DND-41 (cell line): Measurements from ENCODE around the gene RRP8.

Experiments used
- ATAC-seq: fragments of 200-7000 bp; cut with Tn5 transposase; 3 replicates; pipeline ENCODE4 v1.9.1; 2021; ENCODE audit warnings: low read depth; ENCODE audit not compliant: insufficient read depth
- DNase-seq: peaks from one replicate; pipeline ENCODE4 v3.0.0-alpha.2; 2020
- H2AFZ ChIP-seq: 2 replicates; pipeline ENCODE4 v1.6.0; 2012; ENCODE audit warnings: low read depth, low read length
- H3K27ac ChIP-seq: 2 replicates; pipeline ENCODE4 v1.5.1; 2012; ENCODE audit warnings: low read length, inconsistent platforms
- H3K27me3 ChIP-seq: fragments of 200-600 bp; sonication (generic); 2 replicates; pipeline ENCODE4 v1.6.0; 2012; ENCODE audit warnings: low read length, mild to moderate bottlenecking, inconsistent platforms; ENCODE audit not compliant: insufficient read depth, poor library complexity
- H3K36me3 ChIP-seq: 2 replicates; pipeline ENCODE4 v1.5.1; 2012; ENCODE audit warnings: low read length, inconsistent platforms; ENCODE audit not compliant: insufficient read depth
- H3K4me1 ChIP-seq: 2 replicates; pipeline ENCODE4 v1.5.1; 2012; ENCODE audit warnings: mild to moderate bottlenecking, low read length; ENCODE audit not compliant: insufficient read depth
- H3K4me2 ChIP-seq: 2 replicates; pipeline ENCODE4 v1.6.0; 2012; ENCODE audit warnings: mild to moderate bottlenecking, moderate library complexity, low read length, inconsistent platforms; ENCODE audit not compliant: insufficient read depth
- H3K4me3 ChIP-seq, 2 experiments: fragments of 200-600 bp in 1 of 2; shearing (Covaris generic) in 1 of 2; 2 replicates each; pipeline ENCODE4 v1.5.1; 2012 to 2016; ENCODE audit warnings: inconsistent platforms in 2 of 2, low read length in 2 of 2, mild to moderate bottlenecking in 2 of 2, low read depth in 1 of 2, moderate library complexity in 1 of 2
- H3K79me2 ChIP-seq: 2 replicates; pipeline ENCODE4 v1.6.0; 2012; ENCODE audit warnings: low read length, inconsistent platforms; ENCODE audit not compliant: insufficient read depth
- H3K9ac ChIP-seq: 2 replicates; pipeline ENCODE4 v1.6.0; 2012; ENCODE audit warnings: low read depth, mild to moderate bottlenecking, inconsistent platforms, low read length, moderate library complexity
- H3K9me3 ChIP-seq: 2 replicates; pipeline ENCODE4 v1.5.1; 2012; ENCODE audit warnings: low read length, moderate library complexity, mild to moderate bottlenecking, inconsistent platforms; ENCODE audit not compliant: insufficient read depth, severe bottlenecking
- H4K20me1 ChIP-seq: 2 replicates; pipeline ENCODE4 v1.6.0; 2012; ENCODE audit warnings: low read length; ENCODE audit not compliant: insufficient read depth
- EZH2 ChIP-seq: IDR thresholded peaks from 3 replicates; pipeline ENCODE4 v1.6.1; 2012; ENCODE audit warnings: borderline replicate concordance, low read depth, mild to moderate bottlenecking, moderate library complexity, low read length, inconsistent platforms; ENCODE audit not compliant: severe bottlenecking
- TF ChIP-seq, protein P1 (sequence below): IDR thresholded peaks from 2 replicates; pipeline ENCODE4 v1.5.1; 2012; ENCODE audit warnings: borderline replicate concordance, low read length, moderate library complexity, mild to moderate bottlenecking; ENCODE audit not compliant: poor library complexity, severe bottlenecking; ENCODE audit errors: extremely low read depth

Gene RRP8

DNA sequence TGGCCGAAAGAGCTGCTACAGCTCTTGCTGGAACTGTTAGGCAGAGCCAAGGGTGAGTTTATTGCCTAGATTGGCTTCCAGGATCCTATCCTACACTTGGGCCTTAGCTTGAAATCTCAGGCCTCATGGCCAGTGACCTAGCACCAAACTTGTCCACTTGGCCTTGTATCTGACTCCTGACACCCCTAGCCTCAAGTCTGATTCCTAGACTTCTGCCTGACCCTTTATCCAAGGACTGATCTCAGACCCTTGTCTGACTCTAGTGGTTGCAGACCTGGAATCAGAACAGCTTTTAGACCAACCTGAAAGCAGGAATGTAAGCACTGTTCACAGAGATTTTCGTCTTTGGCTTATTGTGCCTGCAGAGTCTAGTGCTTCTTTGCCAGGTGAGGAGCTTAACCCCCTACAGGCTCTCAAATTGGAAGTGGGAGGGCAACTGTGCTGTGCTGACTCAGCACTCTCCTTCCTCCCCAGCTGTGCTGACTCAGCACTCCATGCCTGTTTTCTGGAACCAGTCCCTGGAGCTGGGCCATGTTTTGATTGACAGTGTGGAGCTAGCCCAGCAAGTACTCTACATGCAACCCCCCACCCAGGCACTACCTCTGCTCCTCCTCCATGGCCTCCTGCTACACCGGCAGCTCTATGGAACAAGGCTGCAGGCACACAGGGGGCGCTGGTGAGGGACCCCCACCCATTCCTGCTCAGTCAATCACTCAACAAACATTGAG is 35.1 kb downstream of the RRP8 start:
- TF ChIP-seq, protein P1, sequence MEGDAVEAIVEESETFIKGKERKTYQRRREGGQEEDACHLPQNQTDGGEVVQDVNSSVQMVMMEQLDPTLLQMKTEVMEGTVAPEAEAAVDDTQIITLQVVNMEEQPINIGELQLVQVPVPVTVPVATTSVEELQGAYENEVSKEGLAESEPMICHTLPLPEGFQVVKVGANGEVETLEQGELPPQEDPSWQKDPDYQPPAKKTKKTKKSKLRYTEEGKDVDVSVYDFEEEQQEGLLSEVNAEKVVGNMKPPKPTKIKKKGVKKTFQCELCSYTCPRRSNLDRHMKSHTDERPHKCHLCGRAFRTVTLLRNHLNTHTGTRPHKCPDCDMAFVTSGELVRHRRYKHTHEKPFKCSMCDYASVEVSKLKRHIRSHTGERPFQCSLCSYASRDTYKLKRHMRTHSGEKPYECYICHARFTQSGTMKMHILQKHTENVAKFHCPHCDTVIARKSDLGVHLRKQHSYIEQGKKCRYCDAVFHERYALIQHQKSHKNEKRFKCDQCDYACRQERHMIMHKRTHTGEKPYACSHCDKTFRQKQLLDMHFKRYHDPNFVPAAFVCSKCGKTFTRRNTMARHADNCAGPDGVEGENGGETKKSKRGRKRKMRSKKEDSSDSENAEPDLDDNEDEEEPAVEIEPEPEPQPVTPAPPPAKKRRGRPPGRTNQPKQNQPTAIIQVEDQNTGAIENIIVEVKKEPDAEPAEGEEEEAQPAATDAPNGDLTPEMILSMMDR = peak; percentile 26
- no peak for TF ChIP-seq EZH2
- Histone ChIP-seq H3K9ac (no peak overlapping the region), H3K79me2 (no peaks in the 10 kb centered on the region), H3K9me3 (no peaks in the 10 kb centered on the region), H3K27ac (no peak overlapping the region), H3K36me3 (no peaks in the 10 kb centered on the region; the same call in 1 of the 2 replicates), H4K20me1 (no peaks in the 10 kb centered on the region), H3K4me3 (no peak overlapping the region), H2AFZ (no peak overlapping the region), H3K4me2 (no peak overlapping the region), H3K27me3 (no peaks in the 10 kb centered on the region), H3K4me1 (no peaks in the 10 kb centered on the region)
- DNase-seq = peak; percentile 20
- ATAC-seq = peak; percentile 24; the same call in 1 of the 3 replicates

DNA sequence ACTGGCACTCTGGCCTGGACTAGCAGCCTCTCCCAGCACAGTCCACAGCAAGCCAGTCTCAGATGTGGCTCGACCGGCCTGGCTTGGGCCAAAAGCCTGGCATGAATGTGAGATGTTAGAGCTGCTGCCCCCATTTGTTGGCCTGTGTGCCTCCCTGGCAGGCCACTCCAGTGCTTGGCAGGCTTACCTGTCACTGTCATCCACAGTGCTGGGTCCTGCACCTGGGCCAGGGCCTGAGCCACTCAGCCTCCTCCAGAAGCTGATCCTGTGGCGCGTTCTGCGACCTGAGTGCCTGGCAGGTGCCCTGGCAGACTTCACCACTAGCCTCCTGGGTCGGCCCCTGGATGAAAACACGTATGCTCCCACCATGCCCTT is 36.1 kb downstream of the RRP8 start:
- Histone ChIP-seq H3K9me3 (no peaks in the 10 kb centered on the region), H3K4me2 (no peak overlapping the region), H2AFZ (no peak overlapping the region), H3K27ac (no peak overlapping the region), H3K4me3 (no peak overlapping the region), H3K79me2 (no peaks in the 10 kb centered on the region), H3K4me1 (no peaks in the 10 kb centered on the region), H3K9ac (no peak overlapping the region), H3K27me3 (no peaks in the 10 kb centered on the region), H3K36me3 (no peaks in the 10 kb centered on the region; the same call in 1 of the 2 replicates), H4K20me1 (no peaks in the 10 kb centered on the region)
- DNase-seq (no peak), ATAC-seq (no peak)
- no peak for TF ChIP-seq EZH2
- TF ChIP-seq, protein P1 = no peak

- no peaks in the 10 kb centered on the region for H3K4me1 ChIP-seq
- H3K79me2 ChIP-seq = no peaks in the 10 kb centered on the region
- no peak overlapping the region for H3K4me2 ChIP-seq
- TF ChIP-seq, protein P1 = no peak
- no peak for TF ChIP-seq EZH2
- H3K27me3 ChIP-seq = no peaks in the 10 kb centered on the region
- H3K9ac ChIP-seq = no peak overlapping the region
- DNase-seq = no peak
- no peak overlapping the region for H3K27ac ChIP-seq
- H3K36me3 ChIP-seq = no peaks in the 10 kb centered on the region; the same call in 1 of the 2 replicates
- no peak overlapping the region for H3K4me3 ChIP-seq
- ATAC-seq = no peak
- no peaks in the 10 kb centered on the region for H3K9me3 ChIP-seq
- no peaks in the 10 kb centered on the region for H4K20me1 ChIP-seq
- no peak overlapping the region for H2AFZ ChIP-seq
Measured at GRCh38 chr11:6566704-6567370, 36.6 kb downstream of the RRP8 start.
